Stimulated activated CD4-positive, alpha-beta T cell treated with anti-CD3 and anti-CD28 coated beads, TNF-alpha, amount 100 ng/mL, for 48 hours (primary cell): ENCODE measurements around the gene C1QL4.
"Not testable (repeated sequence)": the region's sequence is repeated elsewhere in the genome, so short reads cannot be mapped to it uniquely, and the experiment has no call there.

Experiments
- DNase-seq, 3 donors: peaks; one replicate each; pipeline ENCODE4 v3.0.0-alpha.2; 2020; ENCODE audit warnings: low read depth in 3 of 3

Gene C1QL4

DNA sequence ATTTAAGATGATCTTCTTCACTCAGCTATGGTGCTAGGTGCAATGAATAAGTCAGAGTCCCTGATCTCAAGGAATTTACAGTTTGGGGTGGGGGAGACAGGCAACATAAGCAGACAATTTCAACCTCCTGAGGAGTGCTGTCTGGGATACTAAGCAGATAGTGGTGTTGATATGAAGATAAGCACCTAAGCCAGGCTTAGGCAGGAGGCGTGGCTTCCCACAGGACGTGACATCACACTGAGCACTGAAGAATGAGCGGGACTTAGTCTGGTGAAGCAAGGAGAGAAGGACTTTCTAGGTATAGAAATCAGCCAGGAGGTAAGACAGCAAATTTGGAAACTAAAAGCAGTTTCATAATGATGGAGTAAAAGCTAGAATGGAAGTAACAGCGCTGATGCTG is 35.2 kb downstream of the C1QL4 start:
- DNase-seq: no peak

DNA sequence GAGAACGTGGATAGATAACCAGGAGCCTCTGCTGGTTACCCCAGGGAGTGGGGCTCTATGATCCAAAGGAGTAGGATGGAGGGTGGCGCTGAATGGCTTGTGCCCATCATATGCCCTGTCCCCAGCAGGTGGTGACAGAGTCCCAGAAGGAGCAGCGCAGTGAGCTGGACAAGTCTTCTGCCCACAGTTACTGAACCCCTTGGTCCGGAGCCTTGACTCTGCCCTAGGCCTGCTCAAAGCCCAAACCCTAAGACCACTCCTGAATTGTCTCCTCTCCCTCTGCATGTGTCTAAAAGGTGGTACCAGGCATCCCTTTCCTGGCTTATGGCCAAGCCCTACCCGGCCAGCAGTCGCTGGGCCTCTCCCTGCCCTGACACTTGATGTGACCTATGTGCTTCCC is 38.8 kb downstream of the C1QL4 start:
- DNase-seq: no peak

- no peak for DNase-seq
Observed at GRCh38 chr12:49297695-49298060, 39.3 kb downstream of the C1QL4 start.

DNA sequence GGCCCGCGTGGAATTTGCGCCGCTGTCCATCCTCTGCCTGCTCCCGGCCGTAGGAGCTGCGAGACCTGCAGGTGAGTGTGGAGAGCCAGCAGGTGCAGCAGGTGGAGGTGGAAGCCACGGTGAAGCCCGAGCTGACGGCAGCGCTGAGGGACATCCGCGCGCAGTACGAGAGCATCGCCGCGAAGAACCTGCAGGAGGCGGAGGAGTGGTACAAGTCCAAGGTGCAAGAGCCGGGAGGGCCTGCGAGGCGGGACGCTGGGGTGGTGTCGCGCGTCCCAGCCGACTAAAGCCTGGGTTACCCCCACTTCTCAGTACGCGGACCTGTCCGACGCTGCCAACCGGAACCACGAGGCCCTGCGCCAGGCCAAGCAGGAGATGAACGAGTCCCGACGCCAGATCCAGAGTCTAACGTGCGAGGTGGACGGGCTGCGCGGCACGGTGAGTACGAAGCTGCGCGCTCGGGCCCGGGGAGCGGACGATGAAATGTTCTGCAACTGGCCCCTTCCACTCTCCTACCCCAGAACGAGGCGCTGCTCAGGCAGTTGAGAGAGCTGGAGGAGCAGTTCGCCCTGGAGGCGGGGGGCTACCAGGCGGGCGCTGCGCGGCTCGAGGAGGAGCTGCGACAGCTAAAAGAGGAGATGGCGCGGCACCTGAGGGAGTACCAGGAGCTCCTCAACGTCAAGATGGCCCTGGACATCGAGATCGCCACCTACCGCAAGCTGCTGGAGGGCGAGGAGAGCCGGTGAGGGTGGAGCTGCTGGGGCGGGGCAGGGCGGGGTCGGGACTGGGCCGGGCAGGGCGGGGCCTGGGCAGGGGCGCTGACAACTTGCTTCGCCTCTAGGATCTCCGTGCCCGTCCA is 39.9 kb downstream of the C1QL4 start:
- DNase-seq: no peak

DNA sequence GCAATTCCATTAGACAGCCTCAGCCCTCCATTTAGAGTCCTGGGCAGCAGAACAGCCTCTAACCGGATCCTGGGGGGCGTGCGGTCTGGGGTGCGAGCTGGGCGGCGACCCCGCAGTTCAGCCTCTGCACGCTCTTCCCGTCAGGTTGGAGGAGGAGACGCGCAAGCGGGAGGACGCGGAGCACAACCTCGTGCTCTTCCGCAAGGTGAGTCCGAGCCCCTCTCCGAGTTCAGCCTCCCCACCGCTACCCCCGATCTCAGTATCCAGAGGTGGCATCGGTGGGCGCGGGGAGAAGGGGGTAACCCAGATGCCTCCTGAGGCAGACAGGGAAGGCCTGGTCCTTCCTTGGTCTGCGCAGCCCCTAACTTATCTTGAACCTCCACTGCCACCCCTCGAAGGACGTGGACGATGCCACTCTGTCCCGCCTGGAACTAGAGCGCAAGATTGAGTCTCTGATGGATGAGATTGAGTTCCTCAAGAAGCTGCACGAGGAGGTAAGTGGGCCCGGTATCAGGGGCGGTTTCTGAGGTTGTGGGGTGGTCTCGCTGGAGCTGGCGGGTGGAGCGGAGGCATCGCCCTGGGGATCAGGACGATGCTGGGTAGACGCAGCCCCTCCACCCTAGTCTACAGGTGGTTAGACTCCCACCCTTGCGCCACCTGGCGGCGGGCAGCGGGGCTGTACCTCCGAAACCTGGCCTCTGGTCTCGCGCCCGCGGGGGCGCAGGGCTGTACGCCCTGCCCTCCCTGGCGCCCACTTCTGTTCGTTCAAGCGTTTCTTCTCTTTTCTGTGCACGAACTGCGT is 40.8 kb downstream of the C1QL4 start:
- DNase-seq: peak; percentile 32 to 58 (median 48)

DNA sequence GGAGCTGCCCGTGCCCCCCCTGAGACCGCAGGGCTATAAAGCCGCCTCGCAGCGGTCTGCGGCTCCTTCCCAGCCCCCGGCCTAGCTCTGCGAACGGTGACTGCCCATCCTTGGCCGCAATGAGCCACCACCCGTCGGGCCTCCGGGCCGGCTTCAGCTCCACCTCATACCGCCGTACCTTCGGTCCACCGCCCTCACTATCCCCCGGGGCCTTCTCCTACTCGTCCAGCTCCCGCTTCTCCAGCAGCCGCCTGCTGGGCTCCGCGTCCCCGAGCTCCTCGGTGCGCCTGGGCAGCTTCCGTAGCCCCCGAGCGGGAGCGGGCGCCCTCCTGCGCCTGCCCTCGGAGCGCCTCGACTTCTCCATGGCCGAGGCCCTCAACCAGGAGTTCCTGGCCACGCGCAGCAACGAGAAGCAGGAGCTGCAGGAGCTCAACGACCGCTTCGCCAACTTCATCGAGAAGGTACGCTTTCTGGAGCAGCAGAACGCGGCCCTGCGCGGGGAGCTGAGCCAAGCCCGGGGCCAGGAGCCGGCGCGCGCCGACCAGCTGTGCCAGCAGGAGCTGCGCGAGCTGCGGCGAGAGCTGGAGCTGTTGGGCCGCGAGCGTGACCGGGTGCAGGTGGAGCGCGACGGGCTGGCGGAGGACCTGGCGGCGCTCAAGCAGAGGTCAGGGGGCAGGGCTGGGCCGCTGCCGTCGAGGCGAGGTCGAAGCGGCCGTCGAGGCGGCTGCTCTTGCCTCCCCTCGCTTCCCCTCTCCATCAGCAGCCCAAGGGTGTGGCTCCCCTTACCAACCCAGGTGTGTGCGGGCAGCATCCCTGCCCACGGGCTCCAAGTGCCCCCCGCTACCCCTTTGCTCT is 41.7 kb downstream of the C1QL4 start, which contains the start of gene PRPH:
Gene PRPH (plus strand): TSS at position 66 of the 855 bp plus-strand sequence. CDS start 54 bp downstream, at position 120.
- DNase-seq: no peak

DNA sequence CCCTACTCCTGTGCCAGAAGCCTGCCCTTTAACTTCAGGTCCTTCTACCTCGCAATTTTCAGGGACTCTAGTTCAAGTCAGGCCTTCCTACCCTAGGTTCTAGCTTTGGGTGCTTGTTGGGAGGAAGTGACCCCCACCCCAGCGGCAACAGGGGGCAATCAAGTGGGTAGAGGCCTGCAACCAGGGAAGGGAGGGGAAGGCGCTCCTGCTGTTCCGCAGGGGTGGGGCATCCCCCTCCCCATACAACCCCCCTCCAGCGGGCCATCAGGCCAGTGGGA is 42.2 kb downstream of the C1QL4 start:
- no peak for DNase-seq

- no peak for DNase-seq
Observed at GRCh38 chr12:49294086-49294803, 42.7 kb downstream of the C1QL4 start.

DNA sequence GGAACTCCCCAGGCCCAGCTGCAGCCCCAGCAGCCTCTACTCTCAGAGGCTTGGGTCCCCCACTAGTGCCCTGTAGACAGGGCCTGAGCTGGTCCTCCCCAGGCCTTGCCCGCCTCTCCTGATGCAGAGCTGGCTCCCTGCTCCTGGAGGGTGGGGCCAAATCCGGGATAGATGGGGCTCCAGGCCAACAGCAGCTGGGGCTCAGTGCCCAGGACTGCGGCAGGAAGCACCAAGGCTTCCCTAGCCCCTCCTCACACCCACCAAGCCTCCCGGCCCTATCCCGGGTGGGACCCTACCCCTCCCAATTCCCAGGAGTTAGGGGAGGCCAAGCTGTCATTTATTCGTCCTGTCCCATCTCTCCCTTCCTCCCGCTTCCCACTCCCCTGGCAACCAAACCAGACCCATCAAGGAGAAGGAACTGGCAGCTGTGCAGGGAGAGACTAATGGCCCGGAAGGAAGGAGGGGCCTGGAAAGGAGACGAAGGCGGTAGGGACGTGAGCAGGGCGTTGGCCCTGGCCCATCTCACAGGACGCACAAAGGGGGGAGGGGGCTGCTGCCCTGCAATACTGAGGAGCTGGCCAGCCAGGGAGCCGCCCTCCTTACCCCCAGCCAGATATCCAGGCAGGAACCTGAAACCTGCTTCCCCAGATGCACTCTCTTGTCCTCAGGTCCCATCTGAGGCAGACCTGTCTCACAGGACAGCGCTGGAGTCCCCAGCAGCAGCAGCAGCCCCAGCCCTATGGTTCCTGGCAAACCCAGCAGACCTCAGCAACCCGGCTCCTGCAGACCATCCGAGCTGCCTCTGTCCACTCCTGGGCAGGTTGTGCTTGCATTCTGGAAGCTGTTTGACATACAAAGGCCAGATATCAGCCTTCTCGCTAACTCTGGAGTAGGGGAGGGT is 43.7 kb downstream of the C1QL4 start:
- DNase-seq: no peak

DNA sequence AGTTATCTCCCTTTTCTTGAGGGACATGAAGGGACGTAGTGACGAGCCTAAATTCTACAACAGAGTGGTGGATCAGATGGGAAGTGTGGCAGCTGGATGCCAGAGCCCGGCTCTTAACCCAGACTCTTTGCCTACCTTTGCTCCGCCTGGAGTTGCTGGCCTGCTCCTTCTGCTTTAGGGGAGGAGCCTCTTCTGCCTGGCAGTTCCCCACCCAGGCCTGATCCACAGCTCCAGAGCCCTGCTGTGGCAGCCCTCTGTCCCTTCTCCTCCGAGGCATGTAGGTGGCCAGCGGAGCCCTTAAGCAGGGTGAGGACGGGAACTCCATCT is 44.3 kb downstream of the C1QL4 start:
- DNase-seq: no peak

- DNase-seq: no peak
Observed at GRCh38 chr12:49288922-49289555, 47.9 kb downstream of the C1QL4 start.

- DNase-seq: peak; percentile 42 to 55 (median 46)
Observed at GRCh38 chr12:49288412-49288853, 48.6 kb downstream of the C1QL4 start.

DNA sequence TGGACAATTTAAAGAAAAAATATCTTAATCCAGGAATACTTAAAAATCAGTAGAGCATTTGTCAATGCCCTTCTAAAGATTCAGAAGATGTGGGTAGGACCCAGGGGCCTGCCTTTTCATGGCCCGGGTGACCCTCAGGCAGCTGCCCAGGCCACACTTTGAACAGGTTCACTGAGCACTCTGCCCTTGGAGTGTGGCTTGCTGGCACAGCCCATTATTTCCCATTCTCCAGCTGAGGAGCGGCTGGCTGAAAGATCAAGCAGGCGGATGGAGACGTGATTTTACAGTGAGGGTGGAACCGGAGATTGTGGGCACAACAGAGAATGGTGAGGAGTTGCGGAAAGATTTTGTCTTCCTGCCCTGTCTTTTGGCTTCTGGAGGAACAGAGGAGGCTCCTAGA is 49.1 kb downstream of the C1QL4 start:
- DNase-seq: no peak

DNA sequence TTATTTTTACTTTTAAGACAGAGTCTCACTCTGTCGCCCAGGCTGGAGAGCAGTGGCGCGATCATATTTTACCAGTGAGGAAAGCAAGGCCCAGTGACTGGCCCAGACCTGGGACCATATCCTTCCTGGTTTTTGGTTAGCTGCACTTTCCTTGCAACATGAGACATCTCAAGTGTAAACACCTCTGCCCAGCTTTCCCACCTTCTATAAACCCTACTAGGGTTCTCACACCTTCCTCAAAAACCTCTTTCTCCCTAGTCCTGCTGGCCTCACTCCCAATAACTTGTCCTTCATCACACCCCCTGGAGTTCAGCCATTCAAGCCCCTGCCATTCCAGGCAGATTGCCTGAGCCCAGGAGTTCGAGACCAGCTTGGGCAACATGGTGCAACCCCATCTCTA is 52.3 kb downstream of the C1QL4 start:
- no peak for DNase-seq

DNA sequence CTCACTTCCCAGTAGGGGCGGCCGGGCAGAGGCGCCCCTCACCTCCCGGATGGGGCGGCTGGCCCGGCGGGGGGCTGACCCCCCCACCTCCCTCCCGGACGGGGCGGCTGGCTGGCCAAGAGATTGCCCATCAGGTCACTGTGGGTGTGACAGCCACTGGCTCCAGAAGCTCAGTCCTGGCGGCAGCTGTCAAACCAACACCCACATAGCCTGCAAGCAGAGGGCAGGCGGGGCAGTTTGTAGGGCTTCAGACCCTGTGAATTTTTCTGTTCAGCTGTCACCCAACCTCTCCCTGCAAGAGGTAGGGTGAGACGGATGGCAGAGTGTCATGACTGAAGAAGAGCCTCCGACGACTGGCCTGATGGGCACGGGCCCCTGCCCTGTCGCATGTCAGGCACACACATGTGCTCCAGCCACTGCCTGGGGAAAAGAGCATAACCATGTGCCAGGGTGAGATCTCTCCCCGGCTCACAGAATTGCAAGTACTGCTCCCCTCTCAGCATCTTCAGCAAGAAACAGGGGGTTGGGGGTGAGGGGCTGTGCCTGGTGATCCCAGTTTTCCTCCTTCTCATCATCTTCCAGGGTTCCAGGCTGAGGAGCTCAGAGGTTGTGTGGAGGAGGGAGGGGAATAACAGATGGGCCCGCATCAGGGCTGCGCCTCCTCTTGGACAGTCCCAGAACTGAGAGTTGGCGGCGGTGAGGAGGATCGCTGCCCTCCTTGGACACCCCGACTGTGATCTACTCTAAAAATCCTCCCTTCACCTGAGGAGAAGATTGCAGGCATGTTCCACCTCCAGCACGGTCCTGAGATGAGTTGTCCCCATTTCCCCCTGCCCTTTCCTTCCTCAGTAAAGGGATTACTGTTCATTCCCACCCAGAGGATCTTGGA is 53.2 kb downstream of the C1QL4 start:
- DNase-seq: no peak

- not testable (repeated sequence) for DNase-seq
Observed at GRCh38 chr12:49282740-49283375, 54.1 kb downstream of the C1QL4 start.
